DND-41 (cell line): ENCODE data around the gene TPD52L2.

ENCODE experiments used
- ATAC-seq: fragments of 200-7000 bp; cut with Tn5 transposase; 3 replicates; pipeline ENCODE4 v1.9.1; 2021; ENCODE audit warnings: low read depth; ENCODE audit not compliant: insufficient read depth
- DNase-seq: peaks from one replicate; pipeline ENCODE4 v3.0.0-alpha.2; 2020
- H2AFZ ChIP-seq: 2 replicates; pipeline ENCODE4 v1.6.0; 2012; ENCODE audit warnings: low read depth, low read length
- H3K27ac ChIP-seq: 2 replicates; pipeline ENCODE4 v1.5.1; 2012; ENCODE audit warnings: low read length, inconsistent platforms
- H3K27me3 ChIP-seq: fragments of 200-600 bp; sonication (generic); 2 replicates; pipeline ENCODE4 v1.6.0; 2012; ENCODE audit warnings: low read length, mild to moderate bottlenecking, inconsistent platforms; ENCODE audit not compliant: insufficient read depth, poor library complexity
- H3K36me3 ChIP-seq: 2 replicates; pipeline ENCODE4 v1.5.1; 2012; ENCODE audit warnings: low read length, inconsistent platforms; ENCODE audit not compliant: insufficient read depth
- H3K4me1 ChIP-seq: 2 replicates; pipeline ENCODE4 v1.5.1; 2012; ENCODE audit warnings: mild to moderate bottlenecking, low read length; ENCODE audit not compliant: insufficient read depth
- H3K4me2 ChIP-seq: 2 replicates; pipeline ENCODE4 v1.6.0; 2012; ENCODE audit warnings: mild to moderate bottlenecking, moderate library complexity, low read length, inconsistent platforms; ENCODE audit not compliant: insufficient read depth
- H3K4me3 ChIP-seq, 2 experiments: fragments of 200-600 bp in 1 of 2; shearing (Covaris generic) in 1 of 2; 2 replicates each; pipeline ENCODE4 v1.5.1; 2012 to 2016; ENCODE audit warnings: inconsistent platforms in 2 of 2, low read length in 2 of 2, mild to moderate bottlenecking in 2 of 2, low read depth in 1 of 2, moderate library complexity in 1 of 2
- H3K79me2 ChIP-seq: 2 replicates; pipeline ENCODE4 v1.6.0; 2012; ENCODE audit warnings: low read length, inconsistent platforms; ENCODE audit not compliant: insufficient read depth
- H3K9ac ChIP-seq: 2 replicates; pipeline ENCODE4 v1.6.0; 2012; ENCODE audit warnings: low read depth, mild to moderate bottlenecking, inconsistent platforms, low read length, moderate library complexity
- H3K9me3 ChIP-seq: 2 replicates; pipeline ENCODE4 v1.5.1; 2012; ENCODE audit warnings: low read length, moderate library complexity, mild to moderate bottlenecking, inconsistent platforms; ENCODE audit not compliant: insufficient read depth, severe bottlenecking
- H4K20me1 ChIP-seq: 2 replicates; pipeline ENCODE4 v1.6.0; 2012; ENCODE audit warnings: low read length; ENCODE audit not compliant: insufficient read depth
- EZH2 ChIP-seq: IDR thresholded peaks from 3 replicates; pipeline ENCODE4 v1.6.1; 2012; ENCODE audit warnings: borderline replicate concordance, low read depth, mild to moderate bottlenecking, moderate library complexity, low read length, inconsistent platforms; ENCODE audit not compliant: severe bottlenecking
- TF ChIP-seq, protein P1 (sequence below): IDR thresholded peaks from 2 replicates; pipeline ENCODE4 v1.5.1; 2012; ENCODE audit warnings: borderline replicate concordance, low read length, moderate library complexity, mild to moderate bottlenecking; ENCODE audit not compliant: poor library complexity, severe bottlenecking; ENCODE audit errors: extremely low read depth

Gene TPD52L2

DNA sequence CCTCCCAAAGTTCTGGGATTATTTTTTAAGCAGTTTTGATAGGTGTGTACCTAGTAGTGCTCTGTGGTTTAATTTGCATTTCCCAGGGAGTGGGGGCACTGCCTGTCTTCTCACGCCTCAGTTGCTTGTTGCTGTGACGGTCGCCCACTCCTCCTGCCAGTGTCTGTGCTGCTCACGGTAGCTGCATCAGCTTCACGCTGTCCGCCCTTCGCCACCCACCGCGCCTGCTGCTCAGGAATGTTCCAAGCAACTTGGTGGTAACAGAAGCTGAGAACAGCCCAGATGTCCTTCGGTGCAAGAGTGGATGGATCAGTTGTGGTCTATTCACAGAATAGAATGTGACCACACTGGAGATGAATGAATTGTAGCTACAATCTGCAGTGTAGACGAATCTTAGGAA, 52.7 kb downstream of the TPD52L2 start:
- TF ChIP-seq EZH2: no peak
- TF ChIP-seq, protein P1, sequence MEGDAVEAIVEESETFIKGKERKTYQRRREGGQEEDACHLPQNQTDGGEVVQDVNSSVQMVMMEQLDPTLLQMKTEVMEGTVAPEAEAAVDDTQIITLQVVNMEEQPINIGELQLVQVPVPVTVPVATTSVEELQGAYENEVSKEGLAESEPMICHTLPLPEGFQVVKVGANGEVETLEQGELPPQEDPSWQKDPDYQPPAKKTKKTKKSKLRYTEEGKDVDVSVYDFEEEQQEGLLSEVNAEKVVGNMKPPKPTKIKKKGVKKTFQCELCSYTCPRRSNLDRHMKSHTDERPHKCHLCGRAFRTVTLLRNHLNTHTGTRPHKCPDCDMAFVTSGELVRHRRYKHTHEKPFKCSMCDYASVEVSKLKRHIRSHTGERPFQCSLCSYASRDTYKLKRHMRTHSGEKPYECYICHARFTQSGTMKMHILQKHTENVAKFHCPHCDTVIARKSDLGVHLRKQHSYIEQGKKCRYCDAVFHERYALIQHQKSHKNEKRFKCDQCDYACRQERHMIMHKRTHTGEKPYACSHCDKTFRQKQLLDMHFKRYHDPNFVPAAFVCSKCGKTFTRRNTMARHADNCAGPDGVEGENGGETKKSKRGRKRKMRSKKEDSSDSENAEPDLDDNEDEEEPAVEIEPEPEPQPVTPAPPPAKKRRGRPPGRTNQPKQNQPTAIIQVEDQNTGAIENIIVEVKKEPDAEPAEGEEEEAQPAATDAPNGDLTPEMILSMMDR: no peak
- no peak for DNase-seq
- H4K20me1 ChIP-seq: peaks cover 58% of the 10 kb centered on the region
- ATAC-seq: no peak
- H3K36me3 ChIP-seq: peaks cover 59% of the 10 kb centered on the region
- H3K4me2 ChIP-seq: no peak overlapping the region
- no peaks in the 10 kb centered on the region for H3K27me3 ChIP-seq
- H3K9me3 ChIP-seq: peaks cover 5% of the 10 kb centered on the region
- no peak overlapping the region; the same call in 1 of the 2 replicates for H3K27ac ChIP-seq
- peaks cover 92% of the 10 kb centered on the region for H3K79me2 ChIP-seq
- H3K4me3 ChIP-seq: no peak overlapping the region
- no peaks in the 10 kb centered on the region for H3K4me1 ChIP-seq
- no peak overlapping the region for H2AFZ ChIP-seq
- no peak overlapping the region for H3K9ac ChIP-seq

GRCh38 chr20:63919130-63919529, 54.1 kb downstream of the TPD52L2 start:
- Histone ChIP-seq H3K4me1 (no peaks in the 10 kb centered on the region; the same call in 1 of the 2 replicates), H3K9ac (no peak overlapping the region), H3K27me3 (no peaks in the 10 kb centered on the region), H3K9me3 (peaks cover 5% of the 10 kb centered on the region), H3K36me3 (peaks cover 53% of the 10 kb centered on the region), H3K4me3 (no peak overlapping the region), H3K79me2 (peaks cover 91% of the 10 kb centered on the region), H4K20me1 (peaks cover 50% of the 10 kb centered on the region), H3K27ac (no peak overlapping the region), H2AFZ (no peak overlapping the region), H3K4me2 (no peak overlapping the region)
- no peak for DNase-seq
- TF ChIP-seq, protein P1: no peak
- TF ChIP-seq EZH2: no peak
- ATAC-seq: no peak

GRCh38 chr20:63920226-63920625, 55.2 kb downstream of the TPD52L2 start:
- DNase-seq (no peak), ATAC-seq (no peak)
- peaks cover 45% of the 10 kb centered on the region for H3K36me3 ChIP-seq
- no peak overlapping the region for H3K4me3 ChIP-seq
- H3K9me3 ChIP-seq: peaks cover 3% of the 10 kb centered on the region
- H3K4me2 ChIP-seq: no peak overlapping the region
- H3K9ac ChIP-seq: no peak overlapping the region
- H3K27me3 ChIP-seq: no peaks in the 10 kb centered on the region
- no peak overlapping the region for H2AFZ ChIP-seq
- H3K27ac ChIP-seq: no peak overlapping the region
- H4K20me1 ChIP-seq: peaks cover 54% of the 10 kb centered on the region
- H3K4me1 ChIP-seq: no peaks in the 10 kb centered on the region; the same call in 1 of the 2 replicates
- H3K79me2 ChIP-seq: peaks cover 91% of the 10 kb centered on the region
- TF ChIP-seq, protein P1: no peak
- TF ChIP-seq EZH2: no peak

- H3K79me2 ChIP-seq: peaks cover 81% of the 10 kb centered on the region
Measured at GRCh38 chr20:63923651-63924050, 58.6 kb downstream of the TPD52L2 start.

More at GRCh38 chr20:63923651-63924050, 58.6 kb downstream of the TPD52L2 start:
- no peak for DNase-seq
- TF ChIP-seq, protein P1: no peak
- no peak for TF ChIP-seq EZH2
- peaks cover 63% of the 10 kb centered on the region for H4K20me1 ChIP-seq
- no peak overlapping the region for H2AFZ ChIP-seq
- H3K4me1 ChIP-seq: no peaks in the 10 kb centered on the region; the same call in 1 of the 2 replicates
- no peak overlapping the region for H3K4me2 ChIP-seq
- peaks cover 51% of the 10 kb centered on the region for H3K36me3 ChIP-seq
- no peaks in the 10 kb centered on the region for H3K9me3 ChIP-seq
- no peak for ATAC-seq
- no peaks in the 10 kb centered on the region for H3K27me3 ChIP-seq
- H3K4me3 ChIP-seq: no peak overlapping the region
- no peak overlapping the region for H3K9ac ChIP-seq
- H3K27ac ChIP-seq: no peak overlapping the region; the same call in 1 of the 2 replicates
